Activated gamma-delta T cell treated with Interleukin-2 at 50 U/mL for 16 hours (primary cell): ENCODE results near the gene NSUN6.
"Not testable (repeated sequence)": the region's sequence is repeated elsewhere in the genome, so short reads cannot be mapped to it uniquely, and the experiment has no call there.

Experiments used
- DNase-seq: peaks from one replicate; pipeline ENCODE4 v3.0.0-alpha.2; 2020

NSUN6 gene

DNA sequence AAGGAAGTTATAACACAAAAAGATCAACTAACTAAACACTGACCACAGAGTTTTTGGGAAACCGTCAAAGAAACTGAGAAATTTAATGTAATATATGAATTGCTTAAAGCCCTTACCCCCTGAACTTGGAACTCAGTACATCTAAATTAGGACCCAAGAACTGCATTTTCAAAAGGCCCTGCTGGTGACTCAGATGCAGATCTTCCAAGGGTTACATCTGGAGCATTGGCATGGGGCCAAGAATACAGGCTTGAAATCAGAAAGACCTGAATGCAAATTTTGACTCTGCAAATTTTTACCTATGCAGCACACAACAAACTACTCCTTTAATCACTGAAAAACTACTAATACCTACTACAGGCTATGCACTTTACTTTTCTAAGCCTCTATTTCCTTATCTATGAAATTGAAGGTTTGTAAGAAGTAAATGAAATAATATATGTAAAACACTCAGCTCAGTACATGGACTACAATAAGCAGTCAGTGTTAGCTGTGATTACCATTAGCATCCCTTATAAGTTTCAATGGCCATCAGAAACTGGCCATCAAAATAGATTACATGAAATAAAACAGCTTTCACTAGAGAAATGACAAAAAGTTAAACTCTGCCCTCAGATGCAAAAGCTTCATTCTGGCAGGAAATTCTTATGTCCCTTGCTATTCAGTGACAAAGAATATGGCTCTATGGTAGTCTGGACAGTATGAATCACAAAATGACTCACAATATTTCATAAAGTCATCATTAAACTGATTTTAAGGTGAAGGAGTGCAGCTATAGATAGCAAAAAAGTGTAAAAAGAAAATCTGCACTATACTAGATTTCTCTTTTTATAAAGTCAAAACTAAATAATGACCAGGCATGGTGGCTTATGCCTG is 43.6 kb downstream of the NSUN6 start:
- no peak for DNase-seq

- DNase-seq: no peak
These were observed 45.2 kb downstream of the NSUN6 start for GRCh38 chr10:18606051-18606695.

DNA sequence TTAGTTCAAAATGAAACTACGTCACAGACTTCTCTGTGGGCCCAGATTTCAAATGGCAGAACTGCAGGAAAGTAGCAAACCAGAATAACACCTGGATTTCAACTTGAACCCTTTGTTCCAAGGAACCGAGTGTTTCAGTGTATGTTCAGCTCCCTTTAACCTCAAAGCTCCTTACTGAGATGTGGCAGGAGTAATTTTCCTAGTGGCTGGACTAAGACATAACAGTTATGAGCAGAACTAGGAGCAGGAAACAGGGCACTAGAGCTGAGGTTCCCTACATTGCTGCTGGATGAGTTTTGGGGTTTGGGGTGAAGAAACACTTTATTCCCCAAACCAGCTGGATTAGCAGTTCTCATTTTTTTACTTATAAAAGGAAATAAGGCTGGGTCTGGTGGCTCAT is 50.1 kb downstream of the NSUN6 start:
- DNase-seq: no peak

- DNase-seq: no peak
These were observed 52.0 kb downstream of the NSUN6 start for GRCh38 chr10:18599392-18599791.

DNA sequence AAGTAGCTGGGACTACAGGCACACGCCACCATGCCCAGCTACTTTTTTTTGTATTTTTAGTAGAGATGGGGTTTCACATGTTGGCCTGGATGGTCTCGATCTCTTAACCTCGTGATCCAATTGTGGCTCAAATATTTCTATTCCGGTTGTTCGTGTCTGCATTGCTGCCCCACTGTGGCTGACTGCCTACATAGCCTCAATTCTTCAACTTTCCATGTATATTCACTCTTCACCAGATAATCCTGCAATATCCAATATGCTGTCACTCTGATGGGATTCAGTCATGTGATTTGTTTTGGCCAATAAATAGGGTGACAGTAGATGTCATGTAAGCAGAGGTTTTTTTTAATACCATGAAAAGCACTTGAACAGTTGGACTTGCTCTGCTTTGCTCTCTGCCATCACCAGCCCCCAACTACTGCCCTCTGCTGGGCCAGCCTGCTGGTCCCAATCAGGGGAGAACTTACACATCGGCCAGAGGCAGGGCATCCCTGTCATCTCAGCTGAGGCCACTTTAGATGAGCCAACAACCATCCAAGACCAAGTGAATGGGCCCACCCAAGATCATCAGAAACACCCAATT is 56.7 kb downstream of the NSUN6 start:
- no peak for DNase-seq

DNA sequence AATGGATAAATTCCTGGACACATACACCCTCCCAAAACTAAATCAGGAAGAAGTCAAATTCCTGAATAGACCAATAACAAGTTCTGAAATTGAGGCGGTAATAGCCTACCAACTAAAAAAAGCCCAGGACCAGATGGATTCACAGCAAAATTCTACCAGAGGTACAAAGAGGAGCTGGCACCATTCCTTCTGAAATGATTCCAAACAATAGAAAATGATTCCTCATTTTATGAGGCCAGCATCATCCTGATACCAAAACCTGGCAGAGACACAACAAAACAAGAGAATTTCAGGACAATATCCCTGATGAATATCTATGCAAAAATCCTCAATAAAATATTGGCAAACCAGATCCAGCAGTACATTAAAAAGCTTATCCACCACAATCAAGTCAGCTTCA is 60.2 kb downstream of the NSUN6 start:
- not testable (repeated sequence) for DNase-seq

- DNase-seq: not testable (repeated sequence)
These were observed 64.8 kb downstream of the NSUN6 start for GRCh38 chr10:18586637-18587036.

GRCh38 chr10:18583575-18584270 is 67.7 kb downstream of the NSUN6 start:
- no peak for DNase-seq

- no peak for DNase-seq
These were observed 68.6 kb downstream of the NSUN6 start for GRCh38 chr10:18582803-18583202.

- DNase-seq: no peak
These were observed 73.3 kb downstream of the NSUN6 start for GRCh38 chr10:18577823-18578685.

GRCh38 chr10:18576586-18576985 is 74.8 kb downstream of the NSUN6 start:
- no peak for DNase-seq

GRCh38 chr10:18572959-18573561 is 78.3 kb downstream of the NSUN6 start:
- no peak for DNase-seq

GRCh38 chr10:18571780-18572179 is 79.6 kb downstream of the NSUN6 start:
- DNase-seq: no peak

GRCh38 chr10:18571076-18571475 is 80.3 kb downstream of the NSUN6 start:
- no peak for DNase-seq

DNA sequence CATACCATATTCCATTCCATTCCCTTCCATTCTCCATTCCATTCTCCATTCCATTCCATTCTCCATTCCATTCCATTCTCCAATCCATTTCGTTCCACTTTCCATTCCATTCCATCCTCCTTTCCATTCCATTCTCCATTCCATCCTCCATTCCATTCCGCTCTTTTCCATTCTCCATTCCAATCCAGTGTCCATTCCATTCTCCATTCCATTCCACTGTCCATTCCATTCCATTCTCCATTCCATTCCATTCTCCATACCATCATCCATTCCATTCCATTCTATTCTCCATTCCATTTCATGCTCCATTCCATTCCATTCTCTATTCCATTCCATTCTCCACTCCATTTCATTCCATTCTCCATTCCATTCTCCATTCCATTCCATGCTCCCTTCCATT is 81.0 kb downstream of the NSUN6 start:
- DNase-seq: not testable (repeated sequence)

DNA sequence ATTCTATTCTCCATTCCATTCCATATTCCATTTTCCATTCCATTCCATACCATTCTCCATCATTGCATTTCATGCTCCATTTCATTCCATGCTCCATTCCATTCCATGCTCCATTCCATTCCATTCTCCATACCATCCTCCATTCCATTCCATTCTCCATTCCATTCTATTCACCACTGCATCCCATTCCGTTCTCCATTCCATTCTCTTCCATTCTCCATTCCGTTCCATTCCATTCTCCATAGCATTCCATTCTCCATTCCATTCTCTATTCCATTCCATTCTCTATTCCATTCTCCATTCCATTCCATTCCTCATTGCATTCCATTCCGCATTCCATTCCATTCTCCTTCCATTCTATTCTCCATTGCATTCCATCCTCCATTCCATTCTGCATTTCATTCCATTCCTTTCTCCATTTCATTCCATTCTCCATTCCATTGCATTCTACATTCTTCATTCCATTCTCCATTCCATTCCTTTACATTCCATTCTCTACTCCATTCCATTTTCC is 84.0 kb downstream of the NSUN6 start:
- no peak for DNase-seq

- DNase-seq: no peak
These were observed 85.2 kb downstream of the NSUN6 start for GRCh38 chr10:18566177-18566576.

DNA sequence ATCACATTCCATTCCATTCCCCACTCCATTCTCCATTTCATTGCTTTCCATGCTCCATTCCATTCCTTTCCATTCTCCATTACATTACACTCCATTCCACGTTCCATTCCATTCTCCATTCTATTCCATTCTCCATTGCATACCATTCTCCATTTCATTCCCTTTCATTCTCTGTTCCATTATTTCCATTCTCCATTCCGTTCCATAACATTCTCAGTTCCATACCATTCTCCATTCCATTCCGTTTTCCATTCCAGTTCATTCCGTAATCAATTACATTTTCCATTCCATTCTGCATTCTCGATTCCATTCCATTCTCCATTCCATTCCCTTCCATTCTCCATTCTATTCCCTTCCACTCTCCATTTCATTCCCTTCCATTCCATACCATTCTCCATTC is 86.4 kb downstream of the NSUN6 start:
- no peak for DNase-seq

DNA sequence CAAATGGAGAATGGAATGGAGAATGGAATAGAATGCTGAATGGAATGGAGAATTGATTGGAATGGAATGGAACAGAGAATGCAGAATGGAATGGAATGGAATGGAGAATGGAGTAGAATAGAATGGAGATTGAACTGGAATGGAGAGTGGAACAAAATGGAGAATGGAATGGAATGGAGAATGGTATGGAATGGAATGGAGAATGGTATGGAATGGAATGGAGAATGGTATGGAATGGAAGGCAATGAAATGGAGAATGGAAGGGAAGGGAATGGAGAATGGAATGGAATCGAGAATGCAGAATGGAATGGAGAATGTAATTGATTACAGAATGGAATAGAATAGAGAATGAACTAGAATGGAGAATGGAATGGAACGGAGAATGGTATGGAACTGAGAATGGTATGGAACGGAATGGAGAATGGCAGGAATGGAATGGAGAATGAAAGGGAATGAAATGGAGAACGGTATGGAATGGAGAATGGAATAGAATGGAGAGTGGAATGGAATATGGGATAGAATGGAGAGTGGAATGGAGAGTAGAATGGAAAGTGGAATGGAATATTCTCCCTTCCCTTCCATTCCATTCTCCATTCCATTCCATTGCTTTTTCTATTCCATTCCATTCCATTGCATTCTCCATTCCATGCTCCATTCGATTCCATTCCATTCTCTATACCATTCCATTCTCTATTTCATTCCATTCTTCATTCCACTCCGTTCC is 88.2 kb downstream of the NSUN6 start:
- DNase-seq: no peak

DNA sequence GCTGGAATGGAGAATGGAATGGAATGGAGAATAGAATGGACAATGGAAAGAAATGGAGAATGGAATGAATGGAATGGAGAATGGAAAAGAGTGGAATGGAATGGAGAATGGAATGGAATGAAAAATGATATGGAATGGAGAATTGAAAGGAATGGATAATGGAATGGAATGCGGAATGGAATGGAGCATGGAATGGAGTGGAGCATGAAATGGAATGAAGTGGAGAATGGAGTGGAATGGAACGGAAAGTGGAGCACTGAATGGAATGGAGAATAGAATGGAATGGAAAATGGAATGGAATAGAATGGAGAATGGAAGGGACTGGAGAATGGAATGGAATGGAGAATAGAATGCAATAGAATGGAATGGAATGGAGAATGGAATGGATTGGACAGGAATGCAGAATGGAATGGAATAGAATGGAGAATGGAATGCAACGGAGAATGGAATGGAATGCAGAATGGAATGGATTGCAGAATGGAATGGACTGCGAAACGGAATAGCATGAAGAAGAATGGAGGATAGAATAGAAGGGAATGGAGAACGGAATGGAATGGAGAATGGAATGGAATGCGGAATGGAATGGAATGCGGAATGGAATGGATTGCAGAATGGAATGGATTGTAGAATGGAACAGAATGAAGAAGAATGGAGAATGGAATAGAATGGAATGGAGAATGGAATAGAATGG is 89.4 kb downstream of the NSUN6 start:
- DNase-seq: no peak
